ENCODE results near the gene PTP4A2.

PTP4A2 gene

DNA sequence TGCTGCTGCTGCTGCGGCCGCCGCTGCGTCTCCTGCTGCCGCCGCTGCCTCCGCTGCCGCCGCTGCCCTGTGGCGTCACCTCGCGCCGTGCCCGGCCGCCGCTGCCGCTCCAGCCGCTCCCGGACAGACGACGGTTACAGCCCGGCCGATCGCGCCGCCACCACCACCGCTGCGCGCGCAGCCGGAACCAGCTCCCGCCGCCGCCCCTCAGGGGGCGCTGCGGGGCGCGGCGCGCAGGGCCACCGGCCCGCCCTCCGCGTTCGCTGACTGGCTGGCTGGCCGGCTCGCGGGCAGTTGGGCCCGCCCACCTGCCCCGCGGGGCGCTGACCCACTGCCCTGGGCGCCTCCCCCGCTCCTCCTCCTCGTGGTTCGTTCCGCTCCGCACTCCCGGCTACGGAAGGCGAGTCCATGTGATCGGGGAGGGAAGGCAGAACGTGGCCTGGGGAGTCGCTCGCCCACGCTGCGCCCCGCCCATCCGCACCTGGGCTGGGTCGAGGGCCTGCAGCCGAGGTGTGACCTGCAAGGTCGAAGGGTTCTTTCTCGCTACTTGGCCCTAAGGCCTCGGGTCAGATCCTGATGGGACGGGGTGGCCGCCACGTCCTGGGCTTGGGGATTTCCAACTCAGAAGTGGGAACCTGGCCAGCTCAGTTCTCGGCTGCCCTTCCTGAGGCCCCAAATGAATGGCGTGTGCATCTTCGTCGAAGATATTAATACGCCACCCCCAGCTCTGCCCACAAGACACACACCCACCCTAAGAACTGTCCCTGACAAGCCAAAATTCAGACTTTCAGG, at the start of gene PTP4A2:
Gene PTP4A2, minus strand, starts transcription at position 185 of the 792 bp plus-strand sequence. CDS start 19,303 bp downstream, outside the sequence.
- DNase-seq, result peak; percentile 94 to 97

DNA sequence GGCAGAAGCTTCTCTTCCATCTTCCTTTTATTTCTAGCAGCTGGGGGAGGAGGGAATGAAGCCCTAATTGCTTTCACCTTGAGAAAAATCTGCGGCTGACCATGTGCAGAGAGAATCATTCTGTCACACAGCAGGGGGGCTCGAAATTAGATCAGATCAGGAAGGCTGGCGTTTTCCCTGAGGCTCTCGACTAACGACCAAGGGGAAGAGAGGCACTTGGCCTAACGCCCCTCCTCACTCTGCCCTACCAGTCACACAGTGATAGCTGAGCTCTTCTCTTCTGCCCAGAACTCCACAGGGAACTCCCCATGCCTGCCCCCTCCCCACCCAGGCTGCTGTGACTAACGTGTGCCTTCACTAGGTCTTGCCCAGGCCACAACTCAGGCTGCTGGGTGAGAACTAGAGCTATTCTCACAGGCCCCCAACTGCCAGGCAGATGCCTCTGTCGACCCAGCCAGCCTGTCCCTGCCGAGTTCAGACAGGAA, 49.0 kb upstream of the PTP4A2 start:
- peak; percentile 21 to 58 for DNase-seq

DNA sequence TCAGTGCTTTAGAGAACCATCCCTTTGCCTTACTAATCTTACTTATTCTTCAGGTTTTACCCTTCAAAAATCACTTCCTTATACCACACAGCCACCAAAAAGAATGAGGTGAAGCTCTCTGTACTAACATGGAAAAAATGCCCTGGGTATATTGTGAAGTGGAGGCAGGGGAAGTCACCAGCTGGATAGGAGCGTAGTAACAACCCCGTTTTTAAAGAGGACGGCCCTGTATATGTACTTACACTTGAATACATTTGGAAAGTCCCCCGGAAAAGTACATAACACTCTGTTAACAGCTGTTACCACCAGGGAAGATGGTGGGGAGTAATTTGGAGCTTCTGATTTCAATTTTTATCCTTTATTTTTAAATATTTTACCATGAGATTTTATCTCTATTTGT, 47.3 kb upstream of the PTP4A2 start:
- peak in 1 of 2 experiments; percentile 55 for DNase-seq

DNA sequence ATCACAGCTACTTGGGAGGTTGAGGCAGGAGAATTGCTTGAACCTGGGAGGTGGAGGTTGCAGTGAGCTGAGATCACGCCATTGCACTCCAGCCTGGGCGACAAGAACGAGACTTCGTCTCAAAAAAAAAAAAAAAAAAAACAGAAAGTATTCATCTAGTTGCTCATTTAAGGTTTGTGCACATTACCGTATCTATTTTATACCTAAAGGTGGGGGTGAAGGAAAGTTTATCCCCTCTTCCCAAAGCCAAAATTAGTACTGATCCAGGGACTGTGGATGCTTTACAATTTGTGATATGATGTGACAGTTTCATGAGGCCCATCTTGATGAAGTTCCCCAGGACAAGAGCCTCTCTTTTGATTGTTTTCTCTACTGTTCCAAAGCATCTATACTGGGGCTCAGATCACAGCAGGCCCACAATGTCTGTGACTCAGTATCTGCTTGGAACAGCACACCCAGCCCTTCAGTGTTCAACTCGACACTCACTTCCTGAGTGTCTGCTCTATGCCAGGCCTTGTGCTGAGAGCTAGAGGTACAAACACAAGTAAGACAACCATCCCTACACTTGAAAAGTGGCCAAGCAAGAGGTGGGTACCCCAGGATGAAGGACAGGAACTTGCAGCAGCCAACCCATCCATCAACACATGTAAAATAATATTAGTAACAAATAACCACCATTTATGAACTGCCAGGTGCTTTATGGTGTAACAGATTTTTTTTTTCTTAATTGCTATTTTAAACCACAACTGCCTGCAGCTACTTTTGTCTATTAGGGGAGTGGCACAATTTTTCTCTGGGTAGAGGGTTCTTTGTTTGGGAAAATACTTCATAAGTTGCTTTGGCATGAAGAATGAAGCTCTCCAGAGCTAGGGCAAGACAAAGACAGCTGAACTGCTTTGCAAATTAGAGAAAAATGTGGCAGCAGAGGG, 46.5 kb upstream of the PTP4A2 start:
- no peak for DNase-seq

DNA sequence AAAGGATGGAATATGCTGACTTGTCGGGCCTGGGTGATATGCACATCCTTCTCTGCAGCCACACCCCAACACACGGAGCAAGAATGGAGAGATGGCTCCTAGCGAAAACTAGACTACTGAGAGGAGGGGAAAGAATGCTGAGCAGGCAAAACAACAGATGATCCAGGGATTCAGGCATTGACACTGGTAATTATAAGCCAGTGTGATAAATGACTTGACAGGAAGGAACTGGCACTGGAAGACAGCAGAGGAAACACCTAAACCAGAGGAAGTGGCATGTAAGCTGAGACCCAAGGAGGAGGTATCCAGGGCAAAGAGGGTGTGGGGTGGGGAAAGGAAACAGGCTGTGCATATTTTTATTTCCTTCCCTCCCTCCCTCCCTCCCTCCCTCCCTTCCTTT, 43.8 kb upstream of the PTP4A2 start:
- peak in 1 of 2 experiments; percentile 47 for DNase-seq

DNA sequence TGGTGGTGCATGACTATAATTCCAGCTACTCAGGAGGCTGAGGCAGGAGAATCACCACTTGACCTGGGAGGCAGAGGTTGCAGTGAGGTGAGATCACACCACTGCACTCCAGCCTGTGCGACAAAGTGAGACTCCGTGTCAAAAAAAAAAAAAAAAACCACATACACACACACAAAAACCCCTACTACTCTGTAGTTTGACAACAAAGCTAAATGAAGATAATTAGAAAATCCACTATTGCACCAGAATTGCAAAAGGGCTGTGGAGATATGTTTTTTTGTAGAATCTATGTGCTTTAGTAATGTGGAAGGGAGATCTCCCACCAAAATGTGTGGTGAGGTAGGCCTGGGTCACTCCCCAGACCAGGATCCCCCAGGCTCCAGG, 43.3 kb upstream of the PTP4A2 start:
- no peak for DNase-seq

DNA sequence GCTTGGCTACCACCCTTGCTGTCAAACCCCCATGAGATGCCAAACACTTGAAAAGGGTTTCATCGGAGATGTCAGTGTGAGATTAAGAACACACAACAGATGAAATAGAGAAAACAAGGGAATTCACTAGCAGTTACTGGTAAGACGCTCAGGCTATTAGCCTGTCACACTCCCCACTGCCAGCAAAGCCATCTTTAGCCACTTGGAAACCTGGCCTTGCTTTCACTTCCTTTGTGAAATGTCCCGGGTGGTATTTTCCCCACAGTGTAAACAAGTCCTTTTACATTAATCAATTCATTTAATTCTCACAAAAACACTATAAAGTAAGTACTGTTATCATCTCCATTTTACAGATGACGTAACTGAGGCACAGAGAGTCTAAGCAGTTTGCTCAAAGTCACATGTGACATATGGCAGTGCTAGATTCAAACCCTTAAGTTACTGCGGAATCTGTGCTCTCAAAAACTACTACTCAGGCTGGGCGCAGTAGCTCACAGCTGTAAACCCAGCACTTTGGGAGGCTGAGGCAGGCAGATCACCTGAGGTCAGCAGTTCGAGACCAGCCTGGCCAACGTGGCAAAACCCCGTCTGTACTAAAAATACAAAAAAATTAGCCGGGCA, 42.8 kb upstream of the PTP4A2 start:
- DNase-seq, result no peak

DNA sequence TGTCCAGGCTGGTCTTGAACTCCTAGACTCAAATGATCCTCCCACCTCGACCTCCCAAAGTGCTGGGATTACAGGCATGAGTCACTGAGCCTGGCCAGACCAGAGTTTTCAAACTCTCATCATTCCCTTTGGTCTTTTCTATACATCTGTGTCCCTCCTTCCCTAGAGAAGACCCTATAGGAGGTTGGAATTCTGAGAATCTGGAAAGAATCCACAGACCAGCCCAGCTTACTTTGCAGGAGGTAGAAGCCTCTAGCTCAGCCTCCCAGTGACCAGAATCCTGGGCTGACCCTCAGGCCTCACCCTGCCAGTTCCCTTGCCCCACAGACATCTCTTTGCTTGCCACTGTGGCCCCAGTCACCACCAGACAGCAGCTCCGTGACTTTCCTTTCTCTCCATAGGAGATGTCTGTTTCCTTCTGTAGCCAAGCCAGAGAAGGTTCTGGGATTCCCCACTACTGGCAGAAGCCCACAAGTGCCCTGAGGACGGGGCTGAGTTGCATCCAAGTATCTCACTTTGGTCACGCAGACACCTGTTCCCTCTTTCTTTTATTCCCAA, 40.8 kb upstream of the PTP4A2 start:
- no peak for DNase-seq

DNA sequence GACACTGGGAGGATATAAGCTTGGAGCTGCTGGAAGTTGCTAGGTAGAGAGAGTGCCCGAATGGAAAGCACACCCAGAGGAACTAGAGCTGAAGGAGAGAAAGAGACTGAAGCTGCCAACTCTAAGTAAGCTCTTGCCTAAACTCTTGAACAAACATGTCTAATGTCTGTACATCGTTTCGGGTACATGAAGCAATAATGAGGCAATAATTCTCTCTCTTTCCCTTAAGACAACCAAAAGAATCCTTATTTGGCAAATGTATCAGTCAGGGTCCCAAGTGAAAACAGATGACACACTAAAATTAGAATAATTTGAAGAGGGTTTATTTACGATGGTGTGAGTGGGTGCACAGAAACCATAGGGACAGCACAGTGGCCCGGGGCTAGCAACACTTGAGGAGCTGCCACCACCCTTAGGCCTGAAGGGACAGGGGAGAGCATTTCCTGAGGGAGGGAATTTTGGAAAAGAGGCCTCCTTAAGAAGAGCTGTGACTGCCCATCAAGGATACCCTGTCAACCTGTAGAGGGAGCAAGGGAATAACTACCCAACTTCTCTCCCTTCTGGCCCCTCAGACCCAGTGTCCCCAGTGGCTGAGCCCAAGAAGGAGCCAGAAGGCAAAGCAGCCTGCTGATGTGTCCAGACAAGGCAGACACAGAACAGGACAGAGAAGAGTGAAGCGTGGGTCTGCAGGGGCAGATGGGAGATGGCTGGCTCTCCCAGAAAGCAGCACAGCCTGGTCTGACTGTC, 39.4 kb upstream of the PTP4A2 start:
- no peak for DNase-seq

DNA sequence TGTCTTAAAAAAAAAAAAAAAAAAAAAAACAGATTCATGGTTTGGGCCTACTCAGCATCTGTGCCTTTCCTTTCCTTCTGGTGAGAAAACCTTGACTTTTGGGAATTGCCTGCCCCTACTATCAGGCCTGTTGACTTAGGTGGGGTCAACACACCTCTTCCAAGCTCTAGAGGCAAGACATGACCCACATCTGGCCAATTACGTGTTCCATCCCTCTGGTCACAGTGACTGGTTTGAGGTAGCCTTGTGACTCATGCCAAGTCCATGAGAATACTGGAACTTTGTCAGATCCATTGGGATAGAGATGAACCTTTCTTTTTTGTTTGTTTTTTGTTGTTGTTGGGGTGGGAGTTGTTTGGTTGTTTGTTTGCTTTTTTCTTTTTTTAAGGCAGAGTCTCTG, 38.2 kb upstream of the PTP4A2 start:
- DNase-seq, result no peak

DNA sequence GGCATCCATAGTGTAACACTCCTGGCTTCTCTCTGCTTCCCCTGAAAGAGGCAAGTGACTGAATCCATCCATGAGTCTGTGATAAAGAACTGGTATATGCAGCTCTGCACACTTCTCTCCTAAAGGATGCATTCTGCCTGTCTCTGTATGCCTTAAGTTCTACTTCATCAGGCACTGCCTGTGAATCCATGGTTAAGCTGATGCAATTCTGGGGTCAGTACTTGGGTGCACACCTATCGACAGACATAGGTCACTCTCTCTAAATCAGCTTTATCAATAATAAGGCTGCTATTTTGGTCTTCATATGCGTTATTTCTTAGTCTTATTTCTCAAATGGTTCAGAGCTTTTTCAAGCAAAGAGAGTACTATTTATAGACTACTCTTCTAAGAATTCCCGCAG, 32.7 kb upstream of the PTP4A2 start:
- no peak for DNase-seq

DNA sequence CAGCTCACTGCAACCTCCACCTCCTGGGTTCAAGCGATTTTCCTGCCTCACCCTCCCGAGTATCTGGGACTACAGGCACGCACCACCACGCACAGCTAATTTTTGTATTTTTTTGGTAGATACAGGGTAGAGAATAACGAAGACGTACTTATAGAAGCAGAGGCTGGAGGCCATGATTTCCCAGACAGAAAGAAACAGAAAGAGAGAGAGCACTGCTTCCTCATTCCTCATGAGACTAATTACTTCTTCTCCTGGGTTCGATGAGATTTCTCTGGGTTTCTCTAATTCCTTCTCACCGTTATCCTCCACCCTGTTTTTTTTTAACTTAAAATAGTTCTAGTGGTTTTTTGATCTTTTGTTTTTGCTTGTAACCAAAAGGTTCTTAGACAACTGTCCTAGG, 23.4 kb upstream of the PTP4A2 start:
- no peak for DNase-seq

DNA sequence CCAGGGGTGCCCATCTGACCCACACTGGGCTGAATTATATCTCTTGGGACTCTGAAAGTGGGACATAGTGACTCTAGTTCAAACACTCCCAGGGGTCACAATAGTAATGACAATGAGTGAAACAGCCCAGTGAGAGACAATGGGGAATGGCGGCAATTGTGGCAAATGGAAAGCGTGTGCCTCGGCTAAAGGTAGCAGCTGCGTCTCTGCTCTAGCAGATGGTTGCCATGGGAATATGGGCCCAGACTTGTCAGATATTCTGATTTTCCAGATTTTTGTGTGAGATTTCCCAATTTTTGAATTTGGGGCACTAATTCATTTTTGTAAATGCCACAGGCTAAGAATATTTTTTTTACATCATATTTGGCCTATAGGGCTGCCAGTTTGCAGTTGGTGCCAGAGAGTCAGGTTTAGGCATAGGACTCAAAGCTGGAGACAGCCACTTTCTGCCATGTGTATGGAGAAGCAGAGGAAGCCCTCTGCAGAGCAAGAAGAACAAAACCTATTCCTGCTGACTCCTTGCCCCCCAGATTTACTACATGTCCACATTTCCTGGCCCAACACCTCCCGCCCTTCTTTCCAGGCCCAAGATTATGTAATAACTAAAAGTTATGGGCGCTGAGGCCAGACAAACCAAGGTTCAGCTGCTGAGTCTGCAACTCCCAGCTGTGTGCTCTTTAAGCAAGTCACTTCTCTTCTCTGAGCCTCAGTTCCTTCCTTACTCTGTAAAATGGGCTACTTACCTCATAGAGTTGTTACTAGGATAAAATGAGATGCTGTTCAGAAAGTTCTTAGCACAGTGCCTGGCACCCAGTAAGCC, 21.6 kb upstream of the PTP4A2 start:
- no peak for DNase-seq

DNA sequence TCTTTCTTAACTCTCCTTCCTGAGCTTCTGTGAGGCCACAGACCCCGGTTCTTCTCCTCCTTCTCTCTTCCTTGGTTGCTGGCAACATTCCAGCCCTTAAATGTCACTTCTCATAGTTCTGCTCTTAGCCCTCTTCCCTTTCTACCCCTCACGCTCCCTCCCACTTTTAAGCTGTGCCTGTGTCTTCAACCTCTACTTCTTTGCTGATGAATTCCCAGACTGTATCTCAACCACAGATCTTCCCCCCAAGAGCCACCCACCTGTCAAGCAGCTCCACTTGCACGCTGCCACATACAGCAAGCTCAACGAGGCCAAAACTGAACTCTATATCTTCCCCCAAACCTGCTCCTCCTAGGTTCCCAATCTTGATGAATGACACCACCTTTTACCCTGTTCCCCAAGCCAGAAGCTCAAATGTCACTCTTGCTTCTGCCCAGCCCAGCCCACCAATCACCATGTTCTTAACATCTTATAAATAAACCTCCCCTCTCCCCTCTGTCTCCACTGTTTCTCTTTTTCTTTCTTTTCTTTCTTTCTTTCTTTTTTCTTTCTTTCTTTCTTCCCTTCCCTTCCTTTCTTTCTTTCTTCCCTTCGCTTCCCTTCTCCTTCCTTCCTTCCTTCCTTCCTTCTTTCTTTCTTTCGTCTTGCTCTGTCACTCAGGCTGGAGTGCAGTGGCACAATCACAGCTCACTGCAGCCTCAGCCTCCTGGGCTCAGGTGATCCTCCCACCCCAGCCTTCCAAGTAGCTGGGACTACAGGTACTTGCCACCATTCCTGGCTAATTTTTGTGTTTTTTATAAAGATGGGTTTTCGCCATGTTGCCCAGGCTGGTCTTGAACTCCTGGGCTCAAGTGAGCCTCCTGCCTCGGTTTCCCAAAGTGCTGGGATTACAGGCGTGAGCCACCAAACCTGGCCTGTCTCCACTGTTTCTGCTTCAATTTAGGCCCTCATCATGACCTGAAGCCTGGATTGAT, 19.8 kb upstream of the PTP4A2 start:
- DNase-seq, result no peak

DNA sequence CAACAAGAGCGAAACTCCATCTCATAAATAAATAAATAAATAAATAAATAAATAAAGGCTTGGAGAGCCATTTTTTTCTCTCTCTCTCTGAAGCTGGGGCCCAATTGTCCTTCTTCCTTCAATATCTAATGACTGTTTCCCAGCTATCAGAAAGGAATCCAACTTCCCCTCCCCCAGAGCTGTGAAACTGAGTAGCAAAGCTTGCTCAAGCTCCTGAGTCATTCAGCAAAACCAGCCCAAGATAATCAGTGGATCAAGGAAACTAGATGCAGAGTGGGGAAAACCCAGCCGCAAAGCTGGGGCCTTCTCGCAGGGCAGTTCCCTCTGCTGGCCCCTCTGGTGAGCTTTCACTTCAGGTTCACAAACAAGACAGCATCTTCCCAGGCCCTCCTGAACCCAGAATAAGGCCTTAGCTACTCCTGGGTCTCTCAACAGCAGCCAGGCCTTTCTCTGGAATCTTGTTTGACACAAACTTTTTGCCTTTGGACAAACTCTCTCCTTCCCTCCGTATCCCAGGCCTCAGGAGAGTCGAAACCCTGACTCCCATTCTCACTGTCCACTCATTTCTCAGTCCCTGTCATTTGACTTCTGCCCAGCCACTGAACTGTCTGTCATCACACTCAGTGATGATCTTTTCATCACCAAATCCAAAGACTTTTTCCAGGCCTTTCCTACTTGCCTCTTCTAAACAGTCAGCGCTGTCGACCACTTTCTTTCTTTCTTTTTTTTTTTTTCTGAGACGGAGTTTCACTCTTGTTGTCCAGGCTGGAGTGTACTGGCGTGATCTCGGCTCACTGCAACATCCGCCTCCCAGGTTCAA, 18.0 kb upstream of the PTP4A2 start:
- DNase-seq, result no peak

DNA sequence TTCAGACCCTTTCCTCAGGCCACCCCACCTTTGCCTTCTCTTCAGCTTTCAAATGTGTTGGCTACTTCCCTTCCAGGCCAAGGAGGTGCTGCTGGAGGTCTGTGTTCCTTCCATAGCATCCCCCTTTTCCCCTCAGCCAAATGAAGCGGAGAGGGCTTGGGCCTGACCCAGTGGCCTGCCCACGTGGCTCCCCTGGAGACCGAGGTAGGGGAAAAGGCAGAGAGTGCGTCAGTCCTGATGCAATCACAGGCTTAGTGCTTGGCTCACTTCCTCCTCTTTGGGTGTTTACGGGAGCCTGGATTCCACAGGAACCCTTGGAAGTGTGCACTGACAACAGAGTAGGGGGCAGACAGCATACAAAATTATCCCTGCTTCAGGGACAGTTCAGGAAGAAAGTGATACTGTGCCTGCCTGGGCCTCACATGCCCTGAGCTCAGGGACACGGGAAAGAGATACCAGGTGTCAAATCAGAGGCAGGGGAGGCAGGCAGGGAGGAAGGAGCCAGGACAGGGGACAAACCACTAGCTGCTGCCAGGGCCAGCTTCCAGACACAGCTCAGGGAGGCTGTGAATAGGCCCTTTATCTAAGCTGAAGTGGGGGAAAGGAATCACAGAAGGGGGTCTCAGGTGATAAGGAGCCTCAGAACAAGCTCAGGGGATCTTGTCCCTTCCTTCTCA, 16.6 kb upstream of the PTP4A2 start:
- DNase-seq, result no peak

DNA sequence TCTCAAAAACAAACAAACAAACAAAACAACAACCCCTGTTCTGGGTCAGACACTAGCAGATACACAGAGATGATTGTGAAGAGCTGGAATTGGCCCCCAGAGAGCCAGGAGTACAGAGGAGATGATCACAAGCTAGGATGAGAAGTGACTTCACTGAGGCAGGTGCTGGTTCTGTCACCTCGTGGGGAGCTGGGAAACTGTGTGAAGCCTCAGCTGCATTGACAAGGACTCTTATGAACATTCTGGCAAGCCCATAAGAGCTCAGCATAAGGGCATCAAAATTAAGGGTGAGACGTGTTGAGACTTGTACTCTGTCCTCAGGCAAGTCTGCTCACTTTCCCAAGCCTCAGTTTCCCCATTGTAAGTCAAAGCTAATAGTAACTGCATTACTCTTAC, 14.7 kb upstream of the PTP4A2 start:
- no peak for DNase-seq

DNA sequence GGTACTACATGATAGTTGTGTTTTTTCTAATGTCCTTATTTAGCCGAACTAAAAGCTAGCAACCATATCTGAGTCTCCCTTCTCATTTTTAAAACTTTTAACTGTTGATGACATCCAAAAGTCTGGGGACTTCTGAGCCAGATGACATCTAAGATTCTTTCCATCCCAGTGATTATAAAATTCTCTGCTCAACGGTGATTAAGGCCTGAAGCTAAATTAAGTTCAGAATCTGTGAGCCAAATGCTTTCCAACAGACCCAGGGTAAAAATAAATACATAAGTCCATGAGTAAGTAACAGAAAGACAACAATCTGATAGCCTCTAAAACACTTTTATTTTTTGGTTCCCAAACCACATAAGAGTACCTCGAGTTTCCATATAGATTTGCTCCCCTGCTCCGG, 13.1 kb upstream of the PTP4A2 start:
- DNase-seq, result no peak

DNA sequence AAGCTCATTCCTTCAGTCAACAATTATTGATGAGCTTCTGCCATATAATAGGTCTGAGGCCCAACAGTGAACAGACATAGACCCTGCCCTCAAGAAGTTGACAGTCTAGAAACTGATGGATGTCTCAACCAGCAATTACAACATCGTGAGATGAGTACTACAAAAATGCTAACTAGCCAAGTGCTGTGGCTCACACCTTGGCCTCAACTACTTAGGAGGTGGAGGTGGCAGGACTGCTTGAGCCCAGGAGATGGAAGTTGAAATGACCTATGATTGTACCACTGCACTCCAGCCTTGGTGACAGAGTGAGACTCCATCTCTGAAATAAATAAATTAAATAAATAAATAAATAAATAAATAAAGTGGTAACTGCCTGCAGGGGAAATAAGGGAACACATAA, 11.7 kb upstream of the PTP4A2 start:
- DNase-seq, result no peak

All from NCI-H2081 (cell line).